ENCODE results near the gene RC3H2.
"Not testable (repeated sequence)": the region's sequence is repeated elsewhere in the genome, so short reads cannot be mapped to it uniquely, and the experiment has no call there.

- TF ChIP-seq CTCF (IDR thresholded peaks at IDR 0.05; ENCODE audit: poor library complexity); EZH2 (IDR thresholded peaks at IDR 0.05; ENCODE audit: borderline replicate concordance): not testable (repeated sequence)
Observed at GRCh38 chr9:122828965-122829284, 76.2 kb downstream of the RC3H2 start.

All from hepatocyte (in vitro differentiated cells).